ENCODE measurements around the gene KRTAP6-2.

DNA sequence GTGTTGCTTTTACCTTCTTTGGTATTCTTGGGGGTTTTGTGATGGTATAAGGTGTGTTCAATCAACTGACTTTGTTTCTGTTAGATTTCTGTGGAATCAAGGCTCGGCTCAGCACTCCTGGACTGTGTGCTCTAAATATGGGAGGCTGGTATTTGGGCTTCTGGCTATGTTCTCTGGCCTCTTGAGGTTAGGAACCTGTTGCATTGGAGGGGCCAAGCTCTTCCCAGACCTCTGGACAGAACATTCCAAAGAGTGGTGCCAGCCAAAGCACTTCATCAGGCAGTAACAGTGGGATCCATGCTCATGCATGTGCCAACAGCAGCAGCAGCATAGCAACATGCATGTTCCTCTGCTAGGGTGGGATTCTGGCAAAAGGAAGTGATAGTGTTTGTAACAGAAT is 45.9 kb downstream of the KRTAP6-2 start:
- TF ChIP-seq CTCF (IDR thresholded peaks at IDR 0.05) (no peak), POLR2A (IDR thresholded peaks at IDR 0.05) (no peak)
